ENCODE measurements around the gene CDH13. TPM values are rescaled to one million over a fixed set of nuclear protein-coding genes. Genes with fewer than 3 reads are reported as not detected.

Gene CDH13
- total RNA-seq, 1 donor from 2014 or later, result 45.1 TPM

DNA sequence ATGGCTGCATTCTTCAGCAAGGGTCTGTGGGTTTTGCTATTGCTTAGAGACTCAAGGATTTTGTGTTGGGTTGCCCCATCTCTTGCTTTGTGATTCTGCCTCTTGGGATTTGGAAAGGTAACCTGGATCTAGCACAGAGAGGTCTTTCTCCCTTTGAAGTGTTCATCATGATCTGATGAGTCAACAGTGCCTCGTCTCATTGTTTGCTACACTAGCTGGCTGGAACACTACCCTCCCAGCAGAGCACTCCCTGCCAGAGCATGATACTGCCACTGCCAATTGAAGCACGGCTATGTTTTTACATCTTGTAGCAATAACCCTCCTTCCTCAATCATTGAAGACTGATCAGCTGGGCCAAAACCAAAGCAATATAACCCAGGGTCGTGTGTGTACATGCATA lies 361.0 kb downstream of the CDH13 start:
- Mint-ChIP-seq H3K27ac (ENCODE audit: unreplicated experiment) (no peak overlapping the region), H3K27me3 (ENCODE audit: low read depth) (no peaks in the 10 kb centered on the region), H3K4me1 (ENCODE audit: low read depth) (peaks cover 15% of the 10 kb centered on the region), H3K36me3 (ENCODE audit: low read depth) (no peaks in the 10 kb centered on the region), H3K9me3 (ENCODE audit: low read depth) (no peaks in the 10 kb centered on the region), H3K4me3 (ENCODE audit: unreplicated experiment) (no peak overlapping the region)
- no peak for DNase-seq (ENCODE audit: low spot score)
- no peak for TF ChIP-seq CTCF (IDR thresholded peaks at IDR 0.05)

- TF ChIP-seq CTCF (IDR thresholded peaks at IDR 0.05), result no peak
- Mint-ChIP-seq H3K27me3 (ENCODE audit: low read depth) (no peaks in the 10 kb centered on the region), H3K4me3 (ENCODE audit: unreplicated experiment) (no peak overlapping the region), H3K4me1 (ENCODE audit: low read depth) (peaks cover 9% of the 10 kb centered on the region), H3K9me3 (ENCODE audit: low read depth) (no peaks in the 10 kb centered on the region), H3K27ac (ENCODE audit: unreplicated experiment) (peak overlapping the region; percentile 66), H3K36me3 (ENCODE audit: low read depth) (no peaks in the 10 kb centered on the region)
- no peak for DNase-seq (ENCODE audit: low spot score)
Measured at GRCh38 chr16:82990155-82990554, 363.4 kb downstream of the CDH13 start.

DNA sequence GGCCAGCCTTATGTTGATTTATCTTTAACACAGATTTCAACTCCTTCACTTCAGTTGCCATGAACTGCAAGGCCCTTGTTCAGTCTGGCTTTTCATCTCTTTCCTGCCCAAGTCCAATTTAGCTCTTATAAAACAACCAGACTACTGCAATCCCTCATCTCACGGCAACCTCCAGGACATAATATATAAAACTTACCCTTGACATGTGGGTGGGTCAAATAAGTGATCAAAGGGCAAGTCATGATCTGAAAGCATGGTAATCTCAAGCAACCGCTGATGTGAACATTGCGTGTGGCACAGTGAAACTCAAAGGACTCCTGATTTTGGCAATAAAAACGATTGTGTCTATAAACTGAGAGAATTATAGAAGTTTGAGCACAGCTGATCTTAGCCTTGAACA lies 364.6 kb downstream of the CDH13 start:
- H3K4me3 Mint-ChIP-seq (ENCODE audit: unreplicated experiment), result no peak overlapping the region
- H3K4me1 Mint-ChIP-seq (ENCODE audit: low read depth), result peaks cover 9% of the 10 kb centered on the region
- no peaks in the 10 kb centered on the region for H3K36me3 Mint-ChIP-seq (ENCODE audit: low read depth)
- no peak for TF ChIP-seq CTCF (IDR thresholded peaks at IDR 0.05)
- H3K27me3 Mint-ChIP-seq (ENCODE audit: low read depth), result no peaks in the 10 kb centered on the region
- no peak overlapping the region for H3K27ac Mint-ChIP-seq (ENCODE audit: unreplicated experiment)
- H3K9me3 Mint-ChIP-seq (ENCODE audit: low read depth), result no peaks in the 10 kb centered on the region
- no peak for DNase-seq (ENCODE audit: low spot score)

DNA sequence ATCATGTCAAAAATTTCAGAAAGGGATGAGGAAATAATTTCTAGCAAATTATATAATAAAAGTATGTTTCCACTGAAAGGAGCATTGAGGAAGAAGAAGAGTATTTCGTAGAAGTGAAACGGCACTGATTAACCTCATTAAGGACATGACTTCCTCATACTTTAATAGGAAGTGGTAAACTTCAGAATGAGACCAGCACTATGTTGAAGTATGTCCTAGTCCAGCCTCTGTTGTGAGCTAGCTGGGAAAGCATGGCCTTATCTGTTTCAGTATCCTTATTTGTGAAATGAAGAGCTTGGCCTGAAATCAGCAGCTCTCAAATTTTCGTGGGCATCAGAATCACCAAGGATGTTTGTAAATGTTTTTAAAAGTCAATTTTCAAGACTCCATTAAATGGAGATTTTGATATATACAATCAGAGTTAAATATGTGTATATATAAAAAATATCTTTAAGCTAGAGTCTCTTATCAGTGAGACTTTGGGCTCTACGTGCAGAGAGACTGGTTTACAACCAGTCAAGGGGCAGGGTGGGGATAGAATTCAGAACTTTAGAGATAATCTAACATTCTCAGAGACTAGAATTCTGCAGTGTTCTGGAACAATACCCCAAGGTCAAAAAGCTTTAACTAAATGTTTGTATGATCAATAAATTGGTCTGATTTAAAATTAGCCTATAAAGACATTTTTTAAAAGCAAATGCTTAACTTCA lies 365.4 kb downstream of the CDH13 start:
- peaks cover 9% of the 10 kb centered on the region for H3K4me1 Mint-ChIP-seq (ENCODE audit: low read depth)
- H3K27ac Mint-ChIP-seq (ENCODE audit: unreplicated experiment), result no peak overlapping the region
- no peaks in the 10 kb centered on the region for H3K9me3 Mint-ChIP-seq (ENCODE audit: low read depth)
- H3K4me3 Mint-ChIP-seq (ENCODE audit: unreplicated experiment), result no peak overlapping the region
- TF ChIP-seq CTCF (IDR thresholded peaks at IDR 0.05), result no peak
- H3K27me3 Mint-ChIP-seq (ENCODE audit: low read depth), result no peaks in the 10 kb centered on the region
- H3K36me3 Mint-ChIP-seq (ENCODE audit: low read depth), result no peaks in the 10 kb centered on the region
- no peak for DNase-seq (ENCODE audit: low spot score)

- Mint-ChIP-seq H3K9me3 (ENCODE audit: low read depth) (no peaks in the 10 kb centered on the region), H3K4me1 (ENCODE audit: low read depth) (peaks cover 9% of the 10 kb centered on the region), H3K27ac (ENCODE audit: unreplicated experiment) (no peak overlapping the region), H3K36me3 (ENCODE audit: low read depth) (no peaks in the 10 kb centered on the region), H3K27me3 (ENCODE audit: low read depth) (no peaks in the 10 kb centered on the region), H3K4me3 (ENCODE audit: unreplicated experiment) (no peak overlapping the region)
- no peak for TF ChIP-seq CTCF (IDR thresholded peaks at IDR 0.05)
- DNase-seq (ENCODE audit: low spot score), result no peak
Measured at GRCh38 chr16:82992786-82993185, 366.0 kb downstream of the CDH13 start.
